NB4 (cell line): ENCODE data around the gene INPP5B.

ENCODE experiments used
- CTCF ChIP-seq: IDR thresholded peaks from one replicate; pipeline ENCODE4 v1.5.1; 2012; ENCODE audit warnings: low read depth, low read length
- MAX ChIP-seq: IDR thresholded peaks from 2 replicates; pipeline ENCODE4 v1.6.1; 2011; ENCODE audit warnings: low read depth, low read length
- POLR2A ChIP-seq: IDR thresholded peaks from 2 replicates; pipeline ENCODE4 v1.6.1; 2011; ENCODE audit warnings: mild to moderate bottlenecking; ENCODE audit not compliant: insufficient read length; ENCODE audit errors: extremely low read depth

GRCh38 chr1:37841652-37842051 is 105.2 kb downstream of the INPP5B start:
- no peak for TF ChIP-seq POLR2A
- TF ChIP-seq CTCF, result no peak
- no peak for TF ChIP-seq MAX
